ENCODE measurements around the gene COMTD1. TPM values are rescaled to one million over a fixed set of nuclear protein-coding genes. Genes with fewer than 3 reads are reported as not detected.

COMTD1 gene
- total and polyA plus RNA-seq, 2 donors (not counting 3 experiments of a cell fraction or from before 2014, with no cell fraction given) = 18.4 to 18.6 TPM

- intact Hi-C loops (cut with micrococcal nuclease) (loop anchor here (1.0 kb wide), 2 partner anchors 970 to 992 kb away; no protein-coding TSS in a partner anchor), dilution Hi-C loops (cut with MboI; ENCODE audit: extremely low pct_ligation_motif_present, low sequenced_read_pairs) (no loop called here)
- CTCF ChIA-PET = interaction anchor here (0.7 to 2.3 kb wide), 17 partner anchors 10 to 1111 kb away, joined by 3 to 50 read pairs (median 4); partner anchors contain the start of gene VDAC2
- Histone ChIP-seq H3K9me3 (replicated peaks; ENCODE audit: control insufficient read depth, insufficient read depth, low read length) (no peaks in the 10 kb centered on the region), H2AFZ (ENCODE audit: low read depth, low read length) (peak overlapping the region; percentile 1), H3K79me2 (ENCODE audit: control insufficient read depth, insufficient read depth, low read length) (peaks cover 3% of the 10 kb centered on the region), H3K27me3 (ENCODE audit: control insufficient read depth in 2 of 2, insufficient read depth in 2 of 2, low read length in 2 of 2) (no peaks in the 10 kb centered on the region), H3K9ac (replicated peaks; ENCODE audit: extremely low read depth, insufficient read depth, low read length) (no peak overlapping the region), H3K27ac (ENCODE audit: insufficient read depth, low read depth, low read length) (no peak overlapping the region), H3K4me3 (replicated peaks in 1 of 3; ENCODE audit: insufficient read depth in 1 of 3, low read depth in 1 of 3, low read length in 3 of 3) (no peak overlapping the region), H3K4me1 (ENCODE audit: control insufficient read depth, extremely low read depth, insufficient read depth, low read length) (peaks cover 11% of the 10 kb centered on the region), H4K20me1 (replicated peaks; ENCODE audit: control insufficient read depth, extremely low read depth, insufficient read depth, low read length) (no peaks in the 10 kb centered on the region), H3K4me2 (ENCODE audit: insufficient read depth, low read length) (no peak overlapping the region), H3K9me1 (replicated peaks; ENCODE audit: control insufficient read depth, extremely low read depth, insufficient read depth, low read length) (no peaks in the 10 kb centered on the region), H3K36me3 (ENCODE audit: control insufficient read depth in 2 of 2, extremely low read depth in 1 of 2, insufficient read depth in 2 of 2, low read length in 2 of 2) (peaks cover 6 to 11% of the 10 kb centered on the region in 2 experiments)
- TF ChIP-seq MAX (IDR thresholded peaks at IDR 0.05; ENCODE audit: insufficient read depth, insufficient read length) (no peak), POLR2AphosphoS5 (IDR thresholded peaks at IDR 0.05; ENCODE audit: insufficient read depth, low read depth, low read length) (no peak), CTCF (IDR thresholded peaks at IDR 0.05; ENCODE audit: extremely low read depth in 1 of 2, insufficient read depth in 1 of 2, low read depth in 1 of 2, low read length in 2 of 2) (no peak), MYC (IDR thresholded peaks at IDR 0.05; ENCODE audit: low read depth, low read length) (no peak), FOS (IDR thresholded peaks at IDR 0.05; ENCODE audit: borderline replicate concordance, insufficient read depth, low read length) (no peak), POLR2A (IDR thresholded peaks at IDR 0.05; ENCODE audit: low read depth, low read length) (no peak), EZH2 (IDR thresholded peaks at IDR 0.05; ENCODE audit: borderline replicate concordance, low read depth, low read length, severe bottlenecking) (no peak), JUN (IDR thresholded peaks at IDR 0.05; ENCODE audit: borderline replicate concordance, insufficient read depth, insufficient read length, low read depth) (no peak)
- FAIRE-seq (peak; percentile 12), DNase-seq (ENCODE audit: low read depth, low spot score) (no peak)
- BruUV-seq (replicated peaks) = no TSS peak
- POLR2A ChIA-PET = no interaction called here
Measured at GRCh38 chr10:75236178-75236825, 545 bp upstream of the COMTD1 start.
